Sigmoid colon (tissue), 4 donors: ENCODE measurements around the gene SMC1A.

Experiments
- CTCF ChIP-seq, 4 experiments: fragments of 450-650 bp in 3 of 4; fragments of 200-600 bp in 1 of 4; IDR thresholded peaks; one replicate each; pipeline ENCODE4 v1.5.1; 2016 to 2019; ENCODE audit warnings: antibody characterized with exemption in 4 of 4, mild to moderate bottlenecking in 3 of 4, moderate library complexity in 2 of 4
- POLR2A ChIP-seq, 2 donors: fragments of 450-650 bp; IDR thresholded peaks; one replicate each; pipeline ENCODE4 v1.6.1; 2016; ENCODE audit warnings: antibody characterized with exemption in 2 of 2, mild to moderate bottlenecking in 2 of 2, moderate library complexity in 2 of 2
- POLR2AphosphoS5 ChIP-seq, 4 donors: sonication (generic); formaldehyde crosslinking; IDR thresholded peaks; one replicate each; pipeline ENCODE4 v1.6.1; 2017; ENCODE audit warnings: antibody characterized with exemption in 4 of 4

GRCh38 chrX:53356186-53356585, 66.3 kb downstream of the SMC1A start:
- TF ChIP-seq CTCF (IDR thresholded peaks at IDR 0.05): no peak
- TF ChIP-seq POLR2A (IDR thresholded peaks at IDR 0.05): no peak
- TF ChIP-seq POLR2AphosphoS5 (IDR thresholded peaks at IDR 0.05): no peak
